ENCODE measurements around the gene NMD3.
"Not testable (repeated sequence)": the region's sequence is repeated elsewhere in the genome, so short reads cannot be mapped to it uniquely, and the experiment has no call there.

Gene NMD3

DNA sequence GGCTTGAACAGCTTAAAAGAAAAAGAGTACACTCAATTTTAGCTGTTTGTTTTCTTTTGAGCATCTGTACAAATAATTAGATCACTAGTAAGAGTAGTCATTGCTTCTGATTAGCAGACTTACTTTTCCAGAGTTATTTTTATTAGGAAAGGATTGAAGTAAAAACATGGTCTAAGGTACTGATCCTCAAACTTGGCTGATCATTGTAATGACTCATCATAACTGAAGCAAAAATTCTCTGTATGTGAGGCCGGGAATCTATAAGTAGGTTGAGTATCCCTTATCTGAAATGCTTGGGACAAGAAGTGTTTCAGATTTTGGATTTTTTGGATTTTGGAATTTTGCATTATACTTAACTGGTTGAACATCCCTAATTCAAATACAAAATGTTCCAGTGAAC, 12.4 kb downstream of the NMD3 start:
- peak; percentile 19 for DNase-seq

DNA sequence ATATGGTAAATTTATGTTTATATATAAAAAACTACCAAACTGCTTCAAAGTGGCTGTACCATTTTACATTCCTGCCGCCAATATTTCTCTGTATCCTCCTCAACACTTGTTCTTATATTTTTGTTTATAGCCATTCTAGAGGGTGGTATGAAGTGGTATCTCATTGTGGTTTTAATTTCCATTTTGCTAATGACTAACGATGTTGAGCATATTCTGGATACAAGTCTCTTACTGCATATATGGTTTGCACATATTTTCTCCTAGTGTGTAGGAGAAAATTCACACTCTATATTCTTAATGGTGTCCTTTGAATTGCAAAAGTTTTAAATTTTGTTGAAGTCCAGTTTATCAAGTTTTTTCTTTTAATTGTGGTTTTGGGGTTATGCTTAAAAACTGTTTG, 15.1 kb downstream of the NMD3 start:
- no peak for DNase-seq

DNA sequence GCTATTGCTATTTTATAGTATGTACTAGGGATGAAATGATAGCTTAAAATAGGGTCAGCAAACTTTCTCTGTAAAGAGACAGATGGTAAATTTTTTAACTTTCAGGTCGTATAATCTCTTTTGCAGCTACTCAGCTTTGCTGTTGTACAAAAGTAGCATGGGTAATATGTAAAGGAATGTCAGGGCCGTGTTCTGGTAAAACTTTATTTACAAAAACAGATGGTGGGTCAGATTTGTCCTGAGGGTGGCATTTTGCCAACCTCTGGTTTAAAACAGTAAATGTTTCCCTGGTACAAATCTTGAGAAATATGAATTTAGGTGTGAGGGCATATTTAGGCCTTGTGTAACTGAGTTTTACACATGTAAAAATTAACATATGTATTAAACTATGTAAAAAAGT, 18.6 kb downstream of the NMD3 start:
- DNase-seq: no peak

DNA sequence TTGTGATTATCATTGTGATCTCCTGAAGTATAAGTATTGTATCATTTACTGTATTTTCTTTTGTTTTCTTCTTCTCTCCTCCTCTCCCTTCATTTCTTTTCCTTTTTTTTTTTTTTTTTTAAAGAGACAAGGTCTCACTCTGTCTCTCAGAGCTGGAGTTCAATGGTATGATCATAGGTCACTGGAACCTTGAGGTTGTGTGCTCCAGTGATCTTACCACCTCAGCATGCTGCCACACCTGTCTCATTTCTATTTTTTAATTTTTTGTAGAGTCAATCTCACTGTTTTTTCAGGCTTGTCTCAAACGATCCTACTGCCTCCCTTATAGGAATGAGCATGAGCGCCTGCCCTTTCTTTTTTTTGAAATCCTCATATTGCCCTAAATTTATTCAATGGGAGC, 23.4 kb downstream of the NMD3 start:
- DNase-seq: no peak

DNA sequence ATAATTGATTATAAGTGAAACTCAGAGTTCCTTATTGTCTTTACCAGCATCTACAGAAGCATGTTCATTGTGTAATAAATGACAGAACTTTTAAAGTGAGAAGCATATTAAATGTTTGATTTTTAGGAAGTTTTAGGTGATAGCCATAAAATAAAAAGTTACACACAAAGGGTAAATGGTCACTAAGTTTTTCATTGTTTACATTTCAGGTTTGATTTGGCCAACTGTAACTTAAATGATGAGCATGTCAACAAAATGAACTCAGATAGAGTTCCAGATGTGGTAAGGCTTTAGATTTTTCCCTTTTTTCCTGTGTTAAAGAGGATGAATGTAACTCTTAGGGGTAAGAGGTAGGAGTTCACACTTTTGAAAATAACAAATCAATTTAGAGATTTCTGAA, 25.9 kb downstream of the NMD3 start:
- no peak for DNase-seq

DNA sequence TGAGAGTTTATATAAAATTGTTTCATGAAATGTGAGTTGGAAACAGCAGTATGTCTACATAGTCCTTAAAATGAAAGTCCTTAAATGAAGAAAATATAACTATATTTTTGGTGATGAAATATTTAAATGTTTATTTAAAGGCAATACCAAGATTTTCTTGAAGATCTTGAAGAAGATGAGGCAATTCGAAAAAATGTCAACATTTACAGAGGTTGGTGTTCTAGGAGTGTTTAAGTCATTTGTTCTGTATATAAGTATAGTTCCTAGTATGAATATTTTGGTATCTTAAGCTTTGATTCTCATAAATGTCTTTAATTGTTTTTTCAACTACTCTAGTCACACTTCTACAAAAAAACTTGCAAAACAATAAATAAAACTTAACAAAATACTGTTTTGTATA, 29.0 kb downstream of the NMD3 start:
- DNase-seq: no peak

DNA sequence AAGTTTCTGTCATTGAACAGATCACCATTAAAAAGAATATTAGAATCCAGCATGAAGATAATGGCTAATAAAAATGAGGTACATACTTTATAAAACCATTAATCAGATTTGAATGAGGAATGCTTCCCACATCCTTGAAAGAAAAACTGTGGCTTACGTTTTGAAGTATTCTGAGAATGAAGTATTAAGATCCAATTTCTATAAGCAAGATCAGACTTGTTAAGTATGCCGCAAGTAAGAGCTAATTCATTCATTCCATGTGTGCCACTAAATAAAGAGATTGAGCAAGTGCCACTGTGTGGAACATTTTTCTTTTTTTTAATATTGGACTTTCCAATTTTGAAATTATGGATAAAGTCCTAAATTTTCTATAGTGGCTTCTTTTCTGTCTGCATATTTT, 30.6 kb downstream of the NMD3 start:
- no peak for DNase-seq

DNA sequence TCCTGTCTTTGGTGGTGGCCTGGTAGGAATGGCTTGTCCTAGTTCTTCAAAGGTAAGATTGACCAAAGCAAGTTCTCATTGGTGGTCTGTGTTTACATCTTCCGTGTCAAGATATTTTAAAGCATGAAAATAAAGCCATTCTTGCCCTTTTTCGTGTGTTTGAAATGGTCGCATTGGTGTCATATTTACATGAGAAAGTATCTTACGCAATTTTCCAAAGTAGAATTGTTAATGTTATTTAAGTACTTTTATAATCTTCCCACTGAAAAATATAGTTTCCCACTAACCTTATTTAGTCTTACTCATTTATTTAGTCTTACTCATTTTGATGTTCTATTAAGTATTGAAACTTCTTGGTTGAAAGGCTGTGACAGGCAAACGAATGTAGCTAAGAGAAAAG, 31.0 kb downstream of the NMD3 start:
- DNase-seq: no peak

DNA sequence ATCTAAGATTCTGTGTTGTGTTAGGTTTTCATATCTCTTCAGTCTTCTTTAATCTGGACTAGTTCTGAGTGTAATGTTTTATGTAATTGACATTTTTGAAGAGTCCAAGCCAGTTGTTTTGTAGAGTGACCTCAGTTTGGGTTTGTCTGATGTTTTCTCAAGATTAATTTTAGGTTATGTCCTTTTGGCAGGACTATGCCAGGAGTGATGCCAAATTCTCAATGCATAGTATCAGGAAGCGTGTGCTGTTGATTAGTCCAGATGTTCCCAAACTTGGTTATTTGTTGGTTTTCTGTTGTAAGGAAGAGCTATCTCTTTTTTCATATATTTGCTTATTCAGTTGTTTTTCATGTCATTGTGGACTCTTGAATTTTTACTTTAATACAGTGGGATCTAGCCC, 32.6 kb downstream of the NMD3 start:
- peak; percentile 13 for DNase-seq

DNA sequence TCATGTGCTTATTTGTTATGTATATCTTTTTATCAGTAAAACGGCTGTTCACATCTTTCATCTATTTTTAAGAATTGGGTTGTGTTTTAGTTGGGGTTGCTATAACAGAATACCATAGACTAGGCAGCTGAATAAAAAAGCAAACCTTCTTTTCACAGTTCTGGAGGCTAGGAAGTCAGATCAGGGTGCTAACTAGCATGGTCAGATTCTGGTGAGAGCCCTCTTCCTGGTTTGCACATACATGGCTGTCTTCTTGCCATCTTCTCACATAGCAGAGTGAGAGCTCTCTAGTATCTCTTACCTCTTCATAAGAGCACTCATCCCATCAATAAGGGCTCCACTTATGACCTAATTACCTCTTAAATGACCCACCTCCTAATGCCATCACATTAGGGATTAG, 33.8 kb downstream of the NMD3 start:
- DNase-seq: no peak

DNA sequence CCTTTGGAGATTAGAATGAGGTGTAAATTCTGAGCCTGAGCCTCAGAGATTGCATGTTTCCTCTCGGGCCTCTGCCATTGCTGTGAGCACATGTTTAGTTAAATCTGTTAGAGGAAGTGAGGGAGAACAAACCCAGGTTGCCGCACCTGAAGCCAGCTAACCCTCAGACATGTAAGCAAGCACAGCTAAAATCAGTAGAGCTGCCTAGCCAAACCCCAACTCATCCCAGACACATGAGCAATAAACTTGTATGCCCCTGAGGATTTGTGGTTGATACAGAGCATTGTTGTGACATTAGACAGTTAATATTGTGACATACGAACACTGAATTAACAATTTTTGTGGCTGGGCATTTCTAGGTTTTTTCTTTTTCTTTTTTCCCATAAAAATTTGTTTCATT, 41.9 kb downstream of the NMD3 start:
- DNase-seq: peak; percentile 85

DNA sequence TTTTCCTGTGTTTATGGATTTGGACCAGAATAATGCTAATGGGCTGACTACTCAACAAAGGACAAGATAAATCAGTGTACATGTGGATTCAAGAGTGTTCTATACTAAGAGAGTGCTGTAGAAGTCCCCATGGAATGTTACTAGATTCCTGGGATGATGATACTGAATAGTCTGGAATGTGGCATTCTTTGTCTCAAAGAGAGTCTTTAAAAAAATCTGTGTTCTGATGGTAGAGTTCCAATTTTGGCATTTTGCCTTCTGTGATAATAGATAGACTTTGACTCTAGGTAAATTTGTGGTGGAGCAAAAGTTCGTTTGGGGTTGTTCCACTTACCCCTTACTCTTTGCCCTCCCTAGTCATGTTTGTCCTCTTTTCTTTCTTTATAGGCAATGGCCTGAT, 43.7 kb downstream of the NMD3 start:
- peak; percentile 85 for DNase-seq

DNA sequence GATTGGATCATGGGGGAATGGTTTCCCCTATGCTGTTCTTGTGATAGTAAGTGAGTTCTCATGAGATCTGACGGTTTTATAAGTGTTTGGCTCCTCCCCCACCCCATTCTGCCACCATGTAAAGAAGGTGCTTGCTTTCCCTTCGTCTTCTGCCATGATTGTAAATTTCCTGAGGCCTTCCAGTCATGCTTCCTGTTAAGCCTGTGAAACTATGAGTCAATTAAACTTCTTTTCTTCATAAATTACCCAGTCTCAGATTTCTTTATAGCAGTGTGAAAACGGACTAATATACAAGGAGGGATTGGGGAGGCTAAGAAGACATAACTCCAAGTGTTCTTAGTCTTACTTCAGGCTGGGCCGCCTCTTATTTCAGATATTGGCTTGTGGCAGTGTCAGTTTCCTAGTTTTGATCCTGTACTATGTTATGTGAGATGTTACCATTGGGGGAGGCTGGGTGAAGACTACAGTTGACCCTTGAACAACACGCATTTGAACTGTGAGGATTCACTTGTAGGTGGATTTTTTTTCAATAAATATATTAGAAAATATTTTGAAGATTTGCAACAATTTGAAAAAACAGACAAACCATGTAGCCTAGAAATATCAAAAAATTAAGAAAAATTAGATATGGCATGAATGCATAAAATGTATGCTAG, 44.9 kb downstream of the NMD3 start:
- DNase-seq: no peak

DNA sequence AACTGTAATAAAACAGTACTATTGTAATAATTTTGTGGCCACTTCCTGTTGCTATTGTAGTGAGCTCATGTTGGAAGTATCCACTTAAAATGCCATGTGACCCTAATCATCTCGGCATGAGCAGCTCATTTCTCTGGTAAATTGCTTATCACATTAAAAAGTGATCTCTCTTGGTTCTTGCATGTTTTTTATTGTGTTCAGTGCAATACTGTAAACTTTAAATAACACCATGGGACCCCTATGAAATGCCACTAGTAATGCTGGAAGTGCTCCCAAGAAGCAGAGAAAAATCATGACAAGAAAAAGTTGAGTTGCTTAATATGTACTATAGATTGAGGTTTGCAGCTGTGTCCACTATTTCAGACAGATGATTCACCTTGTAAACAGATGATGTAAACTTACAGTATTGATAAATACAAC, 45.6 kb downstream of the NMD3 start:
- peak; percentile 79 for DNase-seq

DNA sequence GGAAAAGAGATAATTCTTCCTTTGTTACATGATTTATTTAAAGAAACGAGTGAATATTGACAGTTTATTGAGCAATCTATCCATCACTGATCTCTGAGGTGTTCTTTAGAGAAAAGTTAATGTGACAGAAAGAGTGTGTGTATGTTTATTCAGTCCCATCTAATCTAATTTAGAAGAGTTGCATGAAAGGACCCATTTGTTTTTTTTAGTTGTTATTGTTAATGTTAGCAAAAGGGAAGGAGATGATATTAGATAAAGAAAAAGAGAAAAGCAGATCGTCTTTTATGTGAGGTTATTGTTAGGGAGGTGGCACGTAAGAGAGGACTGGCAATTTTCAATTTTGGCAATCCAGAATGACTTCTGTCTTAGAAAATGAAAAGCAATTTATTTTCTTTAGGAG, 46.5 kb downstream of the NMD3 start:
- DNase-seq: no peak

DNA sequence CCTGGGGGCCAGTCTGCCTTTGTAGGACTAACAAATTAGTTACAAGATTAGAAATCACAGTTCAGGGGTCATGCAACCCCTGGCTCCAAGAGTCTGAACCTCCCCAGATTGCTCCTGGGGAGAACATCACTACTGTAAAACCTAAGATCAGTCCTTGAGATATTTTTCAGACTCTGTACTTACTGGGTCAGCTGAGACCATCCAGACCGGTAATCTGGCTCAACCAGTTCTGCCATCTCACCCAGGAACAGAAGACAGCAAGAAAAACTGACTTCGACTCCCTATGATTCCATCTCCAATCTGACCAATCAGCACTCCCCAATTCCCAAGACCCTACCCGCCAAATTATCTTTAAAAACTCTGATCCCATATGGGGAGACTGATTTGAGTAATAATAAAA, 47.5 kb downstream of the NMD3 start:
- no peak for DNase-seq

DNA sequence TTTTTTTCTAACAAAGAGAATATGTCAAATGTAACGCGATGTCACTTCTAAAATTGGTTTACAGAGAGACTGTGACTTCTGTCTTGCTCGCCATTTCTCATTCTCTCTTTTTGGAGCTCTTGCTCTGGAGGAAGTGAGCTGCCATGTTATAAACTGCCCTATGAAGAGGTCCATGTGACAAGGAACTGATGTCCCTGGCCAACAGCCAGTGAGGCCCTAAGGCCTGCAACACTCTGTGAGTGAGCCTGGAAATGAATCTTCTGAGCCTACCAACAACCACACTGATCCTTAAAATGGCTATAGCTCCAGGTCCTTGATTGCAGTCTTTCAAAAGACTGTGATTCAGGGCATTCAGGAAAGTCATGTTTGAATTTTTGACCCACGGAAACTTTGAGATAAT, 49.9 kb downstream of the NMD3 start:
- DNase-seq: no peak

DNA sequence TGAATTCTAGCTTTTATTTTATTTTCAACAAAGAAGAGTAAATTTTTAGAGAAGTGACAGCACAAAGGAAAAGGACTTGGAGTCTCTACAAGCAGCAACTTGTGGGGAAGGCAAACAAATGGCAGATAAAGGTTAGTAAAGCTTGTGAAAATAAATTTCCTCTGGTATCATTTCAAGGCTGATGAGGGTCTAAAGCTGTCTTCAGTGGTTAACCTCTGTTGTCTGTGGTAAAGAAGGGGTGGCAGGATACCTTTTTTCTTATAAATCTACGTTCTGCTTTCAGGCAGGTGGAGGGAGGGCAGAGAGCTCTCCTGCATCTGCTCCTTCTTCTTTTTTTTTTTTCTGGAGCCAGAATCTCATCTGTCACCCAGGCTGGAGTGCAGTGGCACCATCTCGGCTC, 50.5 kb downstream of the NMD3 start:
- no peak for DNase-seq

DNA sequence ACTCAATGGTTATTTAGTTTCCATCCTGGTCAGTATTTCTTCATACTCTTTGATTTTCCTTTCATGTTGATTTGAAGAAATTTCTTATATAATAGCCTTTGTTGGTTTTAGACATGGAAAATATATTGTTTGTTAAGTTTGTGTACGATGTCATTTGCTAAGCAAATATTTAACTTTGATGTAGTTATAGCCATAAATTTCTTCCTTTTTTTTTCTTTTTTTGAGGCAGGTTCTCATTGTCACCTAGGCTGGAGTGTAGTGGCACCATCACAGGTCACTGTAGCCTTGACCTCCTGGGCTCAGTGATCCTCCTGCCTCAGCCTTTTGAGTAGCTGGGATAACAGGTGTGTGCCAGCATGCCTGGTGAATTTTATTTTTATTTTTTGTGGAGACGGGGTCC, 51.4 kb downstream of the NMD3 start:
- DNase-seq: no peak

DNA sequence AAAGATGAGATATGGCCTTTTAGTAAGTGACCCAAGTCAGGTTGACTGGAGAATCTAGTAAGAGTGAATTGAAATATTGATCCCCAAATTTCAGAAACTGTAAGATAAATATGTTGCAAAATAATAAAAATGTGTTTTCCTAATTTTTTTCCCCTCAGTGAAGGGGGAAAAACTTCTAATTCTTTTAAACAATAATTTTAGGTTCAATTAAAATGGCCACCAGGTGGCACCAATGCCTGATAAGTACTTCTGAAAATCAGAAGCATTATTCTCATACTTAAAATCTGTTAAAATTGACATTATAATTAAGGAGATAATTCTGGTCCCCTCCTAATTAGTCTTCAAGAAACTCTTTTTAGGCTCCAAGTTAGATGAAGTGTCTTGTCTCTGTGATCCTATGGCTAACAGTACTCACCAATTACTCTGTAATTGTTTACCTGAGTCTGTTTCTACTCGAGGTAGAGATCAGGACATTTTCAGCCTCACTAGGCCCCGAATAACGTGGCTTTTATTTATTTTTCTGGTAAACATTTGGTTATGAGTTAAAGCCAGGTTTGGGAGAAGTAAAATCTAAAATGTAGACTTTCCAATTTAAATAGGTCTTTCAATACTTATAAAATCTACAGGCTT, 52.6 kb downstream of the NMD3 start:
- DNase-seq: peak; percentile 28

DNA sequence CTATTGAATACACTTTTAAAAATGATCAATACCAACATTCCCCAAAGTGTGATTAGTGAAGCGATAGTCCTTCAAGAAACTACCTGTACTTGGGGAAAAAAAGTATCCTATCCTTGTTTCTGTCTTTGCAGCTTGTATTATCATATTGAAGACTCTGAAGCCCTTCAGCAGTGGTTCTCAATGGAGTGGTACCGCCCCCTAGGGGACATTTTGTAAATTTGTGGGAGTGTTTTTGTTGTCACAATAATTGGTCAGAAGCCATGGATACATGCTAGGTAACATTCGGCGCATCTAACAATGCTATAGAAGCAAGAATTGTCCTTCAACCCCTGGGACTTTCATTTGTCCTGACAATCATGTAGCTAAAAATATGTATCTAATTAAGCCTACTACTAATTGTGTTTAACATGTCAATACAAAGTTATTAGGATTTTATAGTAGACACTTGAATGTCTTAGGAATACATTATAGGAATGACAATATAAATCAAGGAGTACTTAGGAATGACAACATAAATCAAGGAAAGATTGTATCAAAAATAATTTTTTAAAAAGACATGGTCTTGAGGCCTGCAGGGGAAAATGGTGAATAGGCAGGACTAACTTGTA, 53.7 kb downstream of the NMD3 start:
- peak; percentile 52 for DNase-seq

DNA sequence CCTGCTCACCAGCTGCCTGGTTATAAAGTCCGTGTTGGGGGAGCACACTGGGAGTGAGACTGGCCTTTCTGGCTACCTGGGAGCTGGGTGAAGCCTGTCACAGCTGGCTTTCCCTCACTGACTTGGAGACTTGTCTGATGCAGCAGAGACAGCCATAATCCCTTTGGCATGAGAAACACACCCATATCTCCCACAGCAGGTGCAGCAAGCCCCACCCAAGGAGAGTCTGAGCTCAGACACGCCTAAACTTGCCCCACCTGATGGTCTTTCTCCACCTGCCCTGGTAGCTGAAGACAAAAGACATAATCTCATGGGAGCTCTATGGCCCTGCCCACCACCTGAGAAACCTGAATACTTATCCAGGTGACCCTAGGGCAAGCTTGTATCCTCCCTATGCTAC, 54.8 kb downstream of the NMD3 start:
- no peak for DNase-seq

DNA sequence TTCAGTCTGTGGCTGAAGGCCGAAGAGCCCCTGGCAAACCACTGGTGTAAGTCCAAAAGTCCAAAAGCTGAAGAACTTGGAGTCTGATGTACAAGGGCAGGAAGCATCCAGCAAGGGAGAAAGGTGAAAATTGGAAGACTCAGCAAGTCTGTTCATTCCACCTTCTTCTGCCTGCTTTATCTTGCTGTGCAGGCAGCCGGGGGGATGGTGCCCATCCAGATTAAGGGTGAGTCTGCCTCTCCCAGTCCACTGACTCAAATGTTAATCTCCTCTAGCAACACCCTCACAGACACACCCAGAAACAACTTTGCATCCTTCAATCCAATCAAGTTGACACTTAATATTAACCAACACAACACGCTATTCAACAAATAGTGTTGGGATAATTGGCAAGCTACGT, 61.3 kb downstream of the NMD3 start:
- not testable (repeated sequence) for DNase-seq

DNA sequence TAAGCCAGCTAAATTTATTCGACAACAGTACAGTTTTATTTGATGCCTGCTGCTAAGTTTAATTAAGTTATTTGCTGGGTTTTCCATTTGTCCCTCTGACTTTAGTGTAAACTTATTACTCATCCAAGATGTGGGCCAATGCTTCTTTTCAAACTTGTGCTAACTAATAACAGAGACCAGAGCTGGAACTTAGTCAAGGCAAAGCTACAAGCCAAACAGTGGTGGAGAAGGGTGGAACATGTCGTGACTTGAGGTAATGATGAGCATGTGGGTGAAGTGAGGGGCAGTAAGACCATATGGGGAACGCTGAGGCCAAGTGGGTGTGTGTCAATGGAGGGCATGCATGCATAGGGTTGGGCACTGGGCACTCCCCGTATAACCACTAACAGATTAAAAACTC, 63.9 kb downstream of the NMD3 start:
- no peak for DNase-seq

DNA sequence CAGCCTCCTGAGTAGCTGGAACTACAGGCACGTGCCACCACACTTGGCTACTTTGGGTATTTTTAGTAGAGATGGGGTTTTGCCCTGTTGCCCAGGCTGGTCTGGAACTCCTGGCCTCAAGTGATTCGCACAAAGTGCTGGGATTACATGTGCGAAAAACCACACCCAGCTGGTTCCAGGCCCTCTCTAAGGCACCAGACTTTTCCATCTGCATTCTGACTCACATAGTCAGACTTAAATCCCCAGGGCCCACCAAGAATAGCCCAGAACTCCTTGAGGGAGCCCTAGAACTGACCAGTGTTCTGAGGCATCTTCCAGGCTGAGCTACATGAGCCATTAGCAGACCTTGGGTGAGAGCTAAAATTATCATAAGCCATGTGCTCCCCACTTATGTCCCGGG, 68.1 kb downstream of the NMD3 start:
- DNase-seq: no peak

All from fibroblast of upper back skin (primary cell).